Left ventricle myocardium inferior (tissue), 1 donor: ENCODE results near the gene MACO1. TPM values are rescaled to one million over a fixed set of nuclear protein-coding genes. Genes with fewer than 3 reads are reported as not detected.

Source experiments
- DNase-seq: peaks from one replicate; pipeline ENCODE4 v3.0.0-alpha.2; 2020
- H3K27ac ChIP-seq: fragments of 200-600 bp; replicated peaks from 2 replicates; pipeline ENCODE4 v1.8.0; 2021
- H3K27me3 ChIP-seq: fragments of 200-600 bp; 2 replicates; pipeline ENCODE4 v1.8.0; 2021; ENCODE audit warnings: low read depth
- H3K36me3 ChIP-seq: fragments of 200-600 bp; 2 replicates; pipeline ENCODE4 v1.8.0; 2021
- H3K4me1 ChIP-seq: fragments of 200-600 bp; 2 replicates; pipeline ENCODE4 v1.8.0; 2021
- H3K4me3 ChIP-seq: fragments of 200-600 bp; 2 replicates; pipeline ENCODE4 v1.8.0; 2021; ENCODE audit warnings: mild to moderate bottlenecking, moderate library complexity
- H3K9me3 ChIP-seq: fragments of 200-600 bp; replicated peaks from 2 replicates; pipeline ENCODE4 v1.8.0; 2021
- CTCF ChIP-seq: fragments of 200-600 bp; IDR thresholded peaks from 2 replicates; pipeline ENCODE4 v1.8.0; 2021; ENCODE audit warnings: antibody characterized with exemption, mild to moderate bottlenecking, borderline replicate concordance
- intact Hi-C: fragments of 100-400 bp; cut with micrococcal nuclease; formaldehyde crosslinking; loops from one replicate; pipeline ENCODE4 v1.11.0; 2022
- total RNA-seq: library from RNA; stranded (reverse); fragmentation: NEBNext Ultra II Directional; extraction: Animal tissue kit (Norgen Biotek cat#: 25700); gene quantifications from one replicate; pipeline ENCODE4 v1.2.1, GENCODE V29; 2021
- donor health status: DM: no; HTN: yes; CAD: no; lungs with severe emphysema.

The MACO1 gene
- total RNA-seq, 1 donor from 2014 or later = 12.9 TPM

- Histone ChIP-seq H3K27ac (peak overlapping the region; percentile 83), H3K4me1 (peaks cover 36% of the 10 kb centered on the region), H3K27me3 (no peaks in the 10 kb centered on the region), H3K36me3 (peaks cover 46% of the 10 kb centered on the region), H3K4me3 (no peak overlapping the region), H3K9me3 (no peaks in the 10 kb centered on the region)
- intact Hi-C loops = no loop called here
- no peak for TF ChIP-seq CTCF
- DNase-seq = no peak
Measured at GRCh38 chr1:25485536-25486411, 55.1 kb downstream of the MACO1 start.

- H3K27ac ChIP-seq = no peak overlapping the region
- H3K27me3 ChIP-seq = no peaks in the 10 kb centered on the region
- intact Hi-C loops = no loop called here
- TF ChIP-seq CTCF = no peak
- H3K36me3 ChIP-seq = peaks cover 54% of the 10 kb centered on the region
- no peaks in the 10 kb centered on the region for H3K9me3 ChIP-seq
- no peak for DNase-seq
- no peak overlapping the region for H3K4me3 ChIP-seq
- peaks cover 30% of the 10 kb centered on the region for H3K4me1 ChIP-seq
Measured at GRCh38 chr1:25486602-25487001, 55.9 kb downstream of the MACO1 start.

- Histone ChIP-seq H3K36me3 (peaks cover 64% of the 10 kb centered on the region), H3K27me3 (no peaks in the 10 kb centered on the region), H3K4me1 (peaks cover 20% of the 10 kb centered on the region), H3K9me3 (no peaks in the 10 kb centered on the region), H3K4me3 (no peak overlapping the region), H3K27ac (no peak overlapping the region)
- TF ChIP-seq CTCF = peak; percentile 49
- intact Hi-C loops = no loop called here
- DNase-seq = no peak
Measured at GRCh38 chr1:25487628-25488027, 56.9 kb downstream of the MACO1 start.

- Histone ChIP-seq H3K4me3 (no peak overlapping the region), H3K9me3 (no peaks in the 10 kb centered on the region), H3K36me3 (peaks cover 83% of the 10 kb centered on the region), H3K27me3 (no peaks in the 10 kb centered on the region), H3K27ac (no peak overlapping the region), H3K4me1 (no peaks in the 10 kb centered on the region)
- intact Hi-C loops = no loop called here
- no peak for DNase-seq
- no peak for TF ChIP-seq CTCF
Measured at GRCh38 chr1:25492323-25492722, 61.6 kb downstream of the MACO1 start.

- no peak overlapping the region for H3K27ac ChIP-seq
- H3K4me3 ChIP-seq = no peak overlapping the region
- no peak for DNase-seq
- H3K4me1 ChIP-seq = no peaks in the 10 kb centered on the region
- H3K27me3 ChIP-seq = no peaks in the 10 kb centered on the region
- intact Hi-C loops = no loop called here
- peaks cover 86% of the 10 kb centered on the region for H3K36me3 ChIP-seq
- TF ChIP-seq CTCF = no peak
- H3K9me3 ChIP-seq = no peaks in the 10 kb centered on the region
Measured at GRCh38 chr1:25494952-25495351, 64.3 kb downstream of the MACO1 start.
